Body of pancreas (tissue), 4 donors: ENCODE measurements around the gene FGFR3. TPM values are rescaled to one million over a fixed set of nuclear protein-coding genes. Genes with fewer than 3 reads are reported as not detected.
A peak's percentile ranks its signal among the peaks of the same experiment; 100 is the strongest.
"Not testable (repeated sequence)": the region's sequence is repeated elsewhere in the genome, so short reads cannot be mapped to it uniquely, and the experiment has no call there.

Source experiments
- ATAC-seq: fragments of 150-250 bp; one replicate; pipeline ENCODE4 v1.9.1; 2016
- DNase-seq, 4 donors: peaks; one replicate each; pipeline ENCODE4 v3.0.0-alpha.2; 2019
- H3K27ac ChIP-seq, 4 donors: fragments of 200-600 bp; sonication (generic); 1 replicate in 3 of 4; 2 replicates in 1 of 4; pipeline versions ENCODE4 v1.5.1 to v1.6.1; 2016 to 2019; ENCODE audit warnings: mild to moderate bottlenecking in 1 of 4, mixed read lengths in 1 of 4, moderate library complexity in 1 of 4
- H3K27me3 ChIP-seq, 2 donors: fragments of 200-600 bp; sonication (generic); one replicate each; pipeline ENCODE4 v1.6.0; 2016; ENCODE audit warnings: mild to moderate bottlenecking in 1 of 2
- H3K36me3 ChIP-seq, 2 donors: fragments of 200-600 bp; sonication (generic); replicated peaks in 1 of 2; 2 replicates each; pipeline ENCODE4 v1.5.1; 2016; ENCODE audit warnings: low read depth in 2 of 2; ENCODE audit not compliant: insufficient read depth in 1 of 2
- H3K4me1 ChIP-seq: fragments of 200-600 bp; sonication (generic); one replicate; pipeline ENCODE4 v1.6.0; 2016
- H3K4me3 ChIP-seq, 2 donors: fragments of 200-600 bp; sonication (generic); 1 replicate in 1 of 2; 2 replicates in 1 of 2; pipeline ENCODE4 v1.5.1; 2016 to 2019
- H3K9me3 ChIP-seq, 3 donors: fragments of 200-600 bp; sonication (generic); 1 replicate in 2 of 3; 2 replicates in 1 of 3; pipeline ENCODE4 v1.5.1; 2016
- POLR2A ChIP-seq, 3 donors: fragments of 450-650 bp; IDR thresholded peaks; one replicate each; pipeline ENCODE4 v1.6.1; 2016; ENCODE audit warnings: antibody characterized with exemption in 3 of 3, mild to moderate bottlenecking in 2 of 3
- WGBS, 2 donors: methylation state at CpG; one replicate each; pipeline ENCODE4 v1.1.5; 2017; 5-methylcytosine and 5-hydroxymethylcytosine counted together
- intact Hi-C: fragments of 100-400 bp; cut with DNase I; formaldehyde crosslinking; loops from one replicate; pipeline ENCODE4 v1.15.1; 2023
- total RNA-seq, 2 donors: library from RNA; depleted of rRNA; stranded (reverse); fragments of >200 nt; gene quantifications; one replicate each; pipeline ENCODE4 v1.1.0, GENCODE V29; 2016
- TF ChIP-seq, protein P1 (sequence below), 7 experiments: fragments of 450-650 bp in 4 of 7; fragments of 200-600 bp in 3 of 7; sonication (generic) in 3 of 7; IDR thresholded peaks; one replicate each; pipeline ENCODE4 v1.5.1; 2016 to 2019; ENCODE audit warnings: antibody characterized with exemption in 7 of 7

FGFR3 gene
- total RNA-seq, 2 donors from 2014 or later: 114 to 196 TPM

DNA sequence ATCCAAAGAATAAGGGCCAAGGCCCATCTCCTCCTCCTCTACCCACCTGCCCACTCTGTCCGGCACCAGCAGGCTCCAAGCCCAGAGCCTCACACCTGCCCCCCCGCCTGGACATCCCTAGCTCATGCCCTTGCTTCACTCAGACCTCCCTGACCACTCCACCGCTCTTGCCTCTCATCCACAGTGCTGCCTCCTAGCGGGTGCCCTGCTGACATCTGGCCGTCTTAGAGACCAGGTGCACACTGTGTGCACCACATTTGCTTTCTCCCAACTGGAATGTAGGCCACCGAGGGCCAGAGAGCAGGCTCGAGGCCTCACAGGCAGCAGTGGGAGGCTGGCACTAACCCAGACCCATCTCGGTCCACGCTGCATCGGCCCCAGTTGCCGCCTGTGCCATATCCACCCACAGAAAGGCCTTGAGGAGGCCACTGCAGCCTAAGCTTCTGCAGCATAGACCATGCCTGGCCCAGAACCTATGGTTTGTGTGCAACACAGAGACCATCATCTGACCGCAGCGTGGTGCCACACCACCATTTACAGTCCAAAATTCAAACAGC, 49.3 kb downstream of the FGFR3 start:
- intact Hi-C loops: no loop called here
- TF ChIP-seq, protein P1, sequence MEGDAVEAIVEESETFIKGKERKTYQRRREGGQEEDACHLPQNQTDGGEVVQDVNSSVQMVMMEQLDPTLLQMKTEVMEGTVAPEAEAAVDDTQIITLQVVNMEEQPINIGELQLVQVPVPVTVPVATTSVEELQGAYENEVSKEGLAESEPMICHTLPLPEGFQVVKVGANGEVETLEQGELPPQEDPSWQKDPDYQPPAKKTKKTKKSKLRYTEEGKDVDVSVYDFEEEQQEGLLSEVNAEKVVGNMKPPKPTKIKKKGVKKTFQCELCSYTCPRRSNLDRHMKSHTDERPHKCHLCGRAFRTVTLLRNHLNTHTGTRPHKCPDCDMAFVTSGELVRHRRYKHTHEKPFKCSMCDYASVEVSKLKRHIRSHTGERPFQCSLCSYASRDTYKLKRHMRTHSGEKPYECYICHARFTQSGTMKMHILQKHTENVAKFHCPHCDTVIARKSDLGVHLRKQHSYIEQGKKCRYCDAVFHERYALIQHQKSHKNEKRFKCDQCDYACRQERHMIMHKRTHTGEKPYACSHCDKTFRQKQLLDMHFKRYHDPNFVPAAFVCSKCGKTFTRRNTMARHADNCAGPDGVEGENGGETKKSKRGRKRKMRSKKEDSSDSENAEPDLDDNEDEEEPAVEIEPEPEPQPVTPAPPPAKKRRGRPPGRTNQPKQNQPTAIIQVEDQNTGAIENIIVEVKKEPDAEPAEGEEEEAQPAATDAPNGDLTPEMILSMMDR (IDR thresholded peaks at IDR 0.05): no peak
- no peak for TF ChIP-seq POLR2A (IDR thresholded peaks at IDR 0.05)
- DNase-seq (no peak), ATAC-seq (no peak)
- Histone ChIP-seq H3K4me1 (no peaks in the 10 kb centered on the region), H3K9me3 (no peaks in the 10 kb centered on the region), H3K36me3 (peaks cover 4 to 26% of the 10 kb centered on the region in 2 donors), H3K27ac (no peak overlapping the region), H3K27me3 (no peaks in the 10 kb centered on the region), H3K4me3 (no peak overlapping the region)
- 81 to 90% methylated on average over 12 to 13 of the region's 13 CpGs for WGBS, 2 donors

DNA sequence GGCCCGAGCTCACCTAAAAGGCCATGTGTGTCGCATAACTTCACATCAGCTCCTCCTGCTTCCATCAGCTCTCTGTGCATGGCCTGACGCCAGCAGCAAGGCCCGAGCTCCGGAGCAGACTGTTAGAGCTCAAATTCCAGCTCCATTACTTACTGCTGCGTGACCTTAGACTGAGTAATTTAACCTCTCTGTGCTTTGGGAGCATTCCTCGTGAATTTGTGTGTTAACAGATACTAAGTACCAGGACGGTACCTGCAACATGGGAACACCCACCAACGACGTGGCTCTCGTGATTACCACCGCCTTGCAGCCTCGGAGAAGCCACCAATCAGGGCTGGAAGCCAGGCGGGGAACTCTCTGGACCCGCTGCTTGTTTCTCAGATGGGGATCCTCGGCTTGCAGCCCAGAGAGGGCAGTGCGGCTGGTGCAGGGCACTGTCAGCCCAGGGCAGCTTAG, 49.9 kb downstream of the FGFR3 start:
- Histone ChIP-seq H3K4me3 (no peak overlapping the region), H3K27ac (no peak overlapping the region), H3K4me1 (no peaks in the 10 kb centered on the region), H3K9me3 (no peaks in the 10 kb centered on the region), H3K36me3 (peaks cover 4 to 24% of the 10 kb centered on the region in 2 donors), H3K27me3 (no peaks in the 10 kb centered on the region)
- no peak for ATAC-seq
- no peak for DNase-seq
- WGBS, 2 donors: 61 to 85% methylated on average over 4 to 17 of the region's 17 CpGs
- no peak for TF ChIP-seq POLR2A (IDR thresholded peaks at IDR 0.05)
- TF ChIP-seq, protein P1 (IDR thresholded peaks at IDR 0.05): no peak
- intact Hi-C loops: no loop called here

- TF ChIP-seq, protein P1 (IDR thresholded peaks at IDR 0.05): no peak
- TF ChIP-seq POLR2A (IDR thresholded peaks at IDR 0.05): no peak
- Histone ChIP-seq H3K27me3 (no peaks in the 10 kb centered on the region), H3K27ac (no peak overlapping the region), H3K36me3 (peaks cover 4 to 21% of the 10 kb centered on the region in 2 donors), H3K4me1 (no peaks in the 10 kb centered on the region), H3K9me3 (no peaks in the 10 kb centered on the region), H3K4me3 (no peak overlapping the region)
- 72 to 75% methylated on average over 2 to 10 of the region's 10 CpGs for WGBS, 2 donors
- ATAC-seq (peak; percentile 24), DNase-seq (no peak)
- intact Hi-C loops: no loop called here
Observed at GRCh38 chr4:1843852-1844251, 50.8 kb downstream of the FGFR3 start.

DNA sequence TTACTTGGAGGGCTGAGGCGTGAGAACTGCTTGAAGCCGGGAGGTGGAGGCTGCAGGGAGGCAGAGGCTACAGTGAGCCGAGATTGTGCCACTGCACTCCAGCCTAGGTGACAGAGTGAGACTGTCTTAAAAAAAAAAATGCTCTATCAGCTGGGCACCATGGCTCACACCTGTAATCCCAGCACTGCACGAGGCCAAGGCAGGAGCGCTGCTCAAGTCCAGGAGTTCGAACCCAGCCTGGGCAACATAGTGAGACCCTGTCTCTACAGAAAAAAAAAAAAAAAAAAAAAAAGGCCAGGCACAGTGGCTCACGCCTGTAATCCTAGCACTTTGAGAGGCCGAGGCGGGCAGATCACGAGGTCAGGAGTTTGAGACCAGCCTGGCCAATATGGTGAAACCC, 51.5 kb downstream of the FGFR3 start:
- H3K4me1 ChIP-seq, ATAC-seq, H3K27ac ChIP-seq, H3K4me3 ChIP-seq, DNase-seq, intact Hi-C loops, H3K9me3 ChIP-seq, H3K27me3 ChIP-seq: not testable (repeated sequence)
- peaks cover 0 to 14% of the 10 kb centered on the region in 2 donors for H3K36me3 ChIP-seq
- WGBS, 2 donors: 88 to 97% methylated on average over 10 of the region's 10 CpGs

- DNase-seq (no peak), ATAC-seq (no peak)
- WGBS, 2 donors: 95 to 97% methylated on average over 2 of the region's 2 CpGs
- Histone ChIP-seq H3K27me3 (no peaks in the 10 kb centered on the region), H3K4me1 (peaks cover 10% of the 10 kb centered on the region), H3K4me3 (no peak overlapping the region), H3K36me3 (peaks cover 0 to 5% of the 10 kb centered on the region in 2 donors), H3K9me3 (no peaks in the 10 kb centered on the region), H3K27ac (no peak overlapping the region)
- TF ChIP-seq, protein P1 (IDR thresholded peaks at IDR 0.05): no peak
- TF ChIP-seq POLR2A (IDR thresholded peaks at IDR 0.05): no peak
- intact Hi-C loops: no loop called here
Observed at GRCh38 chr4:1846580-1846979, 53.5 kb downstream of the FGFR3 start.
